ENCODE measurements around the gene AGAP1. TPM values are rescaled to one million over a fixed set of nuclear protein-coding genes. Genes with fewer than 3 reads are reported as not detected.

Gene AGAP1
- total RNA-seq, 1 donor from 2014 or later, result 20.4 TPM

GRCh38 chr2:235976956-235977355, 483.1 kb downstream of the AGAP1 start:
- Histone ChIP-seq H3K9me3 (ENCODE audit: low read depth) (no peaks in the 10 kb centered on the region), H4K20me1 (ENCODE audit: low read depth) (peaks cover 14% of the 10 kb centered on the region), H2AFZ (replicated peaks) (no peak overlapping the region), H3K4me1 (no peaks in the 10 kb centered on the region), H3F3A (ENCODE audit: low read depth) (no peaks in the 10 kb centered on the region), H3K27ac (no peak overlapping the region), H3K36me3 (no peaks in the 10 kb centered on the region), H3K79me2 (ENCODE audit: low read depth) (no peaks in the 10 kb centered on the region), H3K4me2 (no peak overlapping the region), H3K4me3 (no peak overlapping the region), H3K27me3 (no peaks in the 10 kb centered on the region), H3K9ac (no peak overlapping the region)
- no peak for DNase-seq (ENCODE audit: low spot score)
- H3K9me3 Mint-ChIP-seq, result no peaks in the 10 kb centered on the region
- TF ChIP-seq EZH2phosphoT487 (IDR thresholded peaks at IDR 0.05), result no peak
- H3K4me1 Mint-ChIP-seq, result peaks cover 16% of the 10 kb centered on the region
- peaks cover 54% of the 10 kb centered on the region for H3K36me3 Mint-ChIP-seq
- no peak overlapping the region for H3K4me3 Mint-ChIP-seq
- peaks cover 3% of the 10 kb centered on the region for H3K27me3 Mint-ChIP-seq (ENCODE audit: insufficient read depth, low read depth)
- H3K27ac Mint-ChIP-seq, result no peak overlapping the region

DNA sequence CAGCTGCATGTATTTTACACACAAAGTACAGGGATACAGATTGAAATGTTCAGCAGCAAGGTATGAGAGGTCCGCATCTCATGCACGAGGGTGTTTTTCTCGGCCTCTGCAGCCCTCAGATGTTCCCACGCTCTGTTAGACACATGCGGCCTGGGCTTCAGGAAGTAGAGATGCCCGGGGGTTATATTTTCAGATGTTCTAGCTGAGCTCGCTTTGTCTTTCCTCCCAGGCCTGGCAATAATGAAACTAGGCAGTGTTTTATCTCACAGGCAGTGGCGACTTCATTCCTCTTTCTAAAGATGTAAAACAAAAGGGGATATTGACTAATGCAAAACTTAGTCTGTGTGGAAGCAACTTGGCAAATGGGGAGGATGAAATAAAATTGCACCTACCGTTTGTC, 483.6 kb downstream of the AGAP1 start:
- no peak for DNase-seq (ENCODE audit: low spot score)
- Mint-ChIP-seq H3K9me3 (no peaks in the 10 kb centered on the region), H3K4me1 (peaks cover 16% of the 10 kb centered on the region), H3K36me3 (peaks cover 55% of the 10 kb centered on the region), H3K27me3 (ENCODE audit: insufficient read depth, low read depth) (peaks cover 3% of the 10 kb centered on the region), H3K4me3 (no peak overlapping the region), H3K27ac (no peak overlapping the region)
- Histone ChIP-seq H3K27ac (no peak overlapping the region), H3K9ac (no peak overlapping the region), H3K4me1 (no peaks in the 10 kb centered on the region), H3K9me3 (ENCODE audit: low read depth) (no peaks in the 10 kb centered on the region), H3K27me3 (no peaks in the 10 kb centered on the region), H3F3A (ENCODE audit: low read depth) (no peaks in the 10 kb centered on the region), H2AFZ (replicated peaks) (no peak overlapping the region), H4K20me1 (ENCODE audit: low read depth) (peaks cover 14% of the 10 kb centered on the region), H3K36me3 (no peaks in the 10 kb centered on the region), H3K4me2 (no peak overlapping the region), H3K79me2 (ENCODE audit: low read depth) (no peaks in the 10 kb centered on the region), H3K4me3 (no peak overlapping the region)
- TF ChIP-seq EZH2 (IDR thresholded peaks at IDR 0.05) (no peak), EZH2phosphoT487 (IDR thresholded peaks at IDR 0.05) (no peak)
- TF ChIP-seq, protein P1, sequence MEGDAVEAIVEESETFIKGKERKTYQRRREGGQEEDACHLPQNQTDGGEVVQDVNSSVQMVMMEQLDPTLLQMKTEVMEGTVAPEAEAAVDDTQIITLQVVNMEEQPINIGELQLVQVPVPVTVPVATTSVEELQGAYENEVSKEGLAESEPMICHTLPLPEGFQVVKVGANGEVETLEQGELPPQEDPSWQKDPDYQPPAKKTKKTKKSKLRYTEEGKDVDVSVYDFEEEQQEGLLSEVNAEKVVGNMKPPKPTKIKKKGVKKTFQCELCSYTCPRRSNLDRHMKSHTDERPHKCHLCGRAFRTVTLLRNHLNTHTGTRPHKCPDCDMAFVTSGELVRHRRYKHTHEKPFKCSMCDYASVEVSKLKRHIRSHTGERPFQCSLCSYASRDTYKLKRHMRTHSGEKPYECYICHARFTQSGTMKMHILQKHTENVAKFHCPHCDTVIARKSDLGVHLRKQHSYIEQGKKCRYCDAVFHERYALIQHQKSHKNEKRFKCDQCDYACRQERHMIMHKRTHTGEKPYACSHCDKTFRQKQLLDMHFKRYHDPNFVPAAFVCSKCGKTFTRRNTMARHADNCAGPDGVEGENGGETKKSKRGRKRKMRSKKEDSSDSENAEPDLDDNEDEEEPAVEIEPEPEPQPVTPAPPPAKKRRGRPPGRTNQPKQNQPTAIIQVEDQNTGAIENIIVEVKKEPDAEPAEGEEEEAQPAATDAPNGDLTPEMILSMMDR (IDR thresholded peaks at IDR 0.05), result no peak

DNA sequence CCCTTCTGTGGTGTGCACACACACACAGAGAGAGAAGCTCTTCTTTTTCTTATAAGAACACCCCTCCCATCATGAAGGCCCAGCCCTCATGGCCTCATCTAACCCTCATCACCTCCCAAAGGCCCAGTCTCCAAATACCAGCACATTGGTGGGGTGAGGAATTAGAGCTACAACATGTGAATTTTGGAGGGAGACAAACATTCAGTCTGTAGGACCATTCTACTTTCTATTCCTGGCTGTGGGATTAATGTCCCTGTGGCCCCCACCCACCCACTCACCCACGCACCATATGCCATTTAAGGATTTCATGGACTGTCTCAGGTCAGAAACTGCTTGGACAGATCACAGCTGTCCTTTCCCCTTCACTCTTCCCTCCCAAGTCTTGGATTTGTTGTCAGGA, 484.2 kb downstream of the AGAP1 start:
- no peak overlapping the region for H3K27ac ChIP-seq
- H3K9me3 Mint-ChIP-seq, result no peaks in the 10 kb centered on the region
- no peaks in the 10 kb centered on the region for H3F3A ChIP-seq (ENCODE audit: low read depth)
- H2AFZ ChIP-seq (replicated peaks), result no peak overlapping the region
- no peaks in the 10 kb centered on the region for H3K36me3 ChIP-seq
- H3K4me1 Mint-ChIP-seq, result peaks cover 16% of the 10 kb centered on the region
- H3K36me3 Mint-ChIP-seq, result peaks cover 56% of the 10 kb centered on the region
- H3K27me3 Mint-ChIP-seq (ENCODE audit: insufficient read depth, low read depth), result peaks cover 3% of the 10 kb centered on the region
- H3K79me2 ChIP-seq (ENCODE audit: low read depth), result no peaks in the 10 kb centered on the region
- no peak for DNase-seq (ENCODE audit: low spot score)
- H3K4me3 Mint-ChIP-seq, result no peak overlapping the region
- no peak overlapping the region for H3K4me3 ChIP-seq
- H3K4me1 ChIP-seq, result no peaks in the 10 kb centered on the region
- TF ChIP-seq, protein P1 (IDR thresholded peaks at IDR 0.05), result no peak
- no peak for TF ChIP-seq EZH2 (IDR thresholded peaks at IDR 0.05)
- no peak for TF ChIP-seq EZH2phosphoT487 (IDR thresholded peaks at IDR 0.05)
- no peaks in the 10 kb centered on the region for H3K27me3 ChIP-seq
- no peak overlapping the region for H3K27ac Mint-ChIP-seq
- H3K9me3 ChIP-seq (ENCODE audit: low read depth), result no peaks in the 10 kb centered on the region
- H4K20me1 ChIP-seq (ENCODE audit: low read depth), result peaks cover 14% of the 10 kb centered on the region
- H3K4me2 ChIP-seq, result no peak overlapping the region
- no peak overlapping the region for H3K9ac ChIP-seq

GRCh38 chr2:235979037-235979436, 485.2 kb downstream of the AGAP1 start:
- Histone ChIP-seq H3K4me3 (no peak overlapping the region), H3K9me3 (ENCODE audit: low read depth) (no peaks in the 10 kb centered on the region), H3K4me1 (no peaks in the 10 kb centered on the region), H3K9ac (no peak overlapping the region), H2AFZ (replicated peaks) (no peak overlapping the region), H3F3A (ENCODE audit: low read depth) (no peaks in the 10 kb centered on the region), H3K79me2 (ENCODE audit: low read depth) (no peaks in the 10 kb centered on the region), H3K27ac (no peak overlapping the region), H3K4me2 (no peak overlapping the region), H4K20me1 (ENCODE audit: low read depth) (peaks cover 14% of the 10 kb centered on the region), H3K36me3 (no peaks in the 10 kb centered on the region), H3K27me3 (no peaks in the 10 kb centered on the region)
- no peak for TF ChIP-seq EZH2 (IDR thresholded peaks at IDR 0.05)
- TF ChIP-seq, protein P1 (IDR thresholded peaks at IDR 0.05), result no peak
- no peak for TF ChIP-seq EZH2phosphoT487 (IDR thresholded peaks at IDR 0.05)
- H3K4me1 Mint-ChIP-seq, result peaks cover 16% of the 10 kb centered on the region
- no peak overlapping the region for H3K4me3 Mint-ChIP-seq
- peak overlapping the region; percentile 81 for H3K27ac Mint-ChIP-seq
- peaks cover 3% of the 10 kb centered on the region for H3K27me3 Mint-ChIP-seq (ENCODE audit: insufficient read depth, low read depth)
- peaks cover 53% of the 10 kb centered on the region for H3K36me3 Mint-ChIP-seq
- no peak for DNase-seq (ENCODE audit: low spot score)
- no peaks in the 10 kb centered on the region for H3K9me3 Mint-ChIP-seq

All from neural progenitor cell (in vitro differentiated cells).